GM12874 (cell line): Measurements from ENCODE around the gene HES4.

Experiments used
- TF ChIP-seq, protein P1 (sequence below): IDR thresholded peaks from 2 replicates; pipeline ENCODE4 v1.5.1; 2011; ENCODE audit warnings: low read depth, mild to moderate bottlenecking, control low read depth, low read length, moderate library complexity; ENCODE audit not compliant: insufficient read depth

The HES4 gene

DNA sequence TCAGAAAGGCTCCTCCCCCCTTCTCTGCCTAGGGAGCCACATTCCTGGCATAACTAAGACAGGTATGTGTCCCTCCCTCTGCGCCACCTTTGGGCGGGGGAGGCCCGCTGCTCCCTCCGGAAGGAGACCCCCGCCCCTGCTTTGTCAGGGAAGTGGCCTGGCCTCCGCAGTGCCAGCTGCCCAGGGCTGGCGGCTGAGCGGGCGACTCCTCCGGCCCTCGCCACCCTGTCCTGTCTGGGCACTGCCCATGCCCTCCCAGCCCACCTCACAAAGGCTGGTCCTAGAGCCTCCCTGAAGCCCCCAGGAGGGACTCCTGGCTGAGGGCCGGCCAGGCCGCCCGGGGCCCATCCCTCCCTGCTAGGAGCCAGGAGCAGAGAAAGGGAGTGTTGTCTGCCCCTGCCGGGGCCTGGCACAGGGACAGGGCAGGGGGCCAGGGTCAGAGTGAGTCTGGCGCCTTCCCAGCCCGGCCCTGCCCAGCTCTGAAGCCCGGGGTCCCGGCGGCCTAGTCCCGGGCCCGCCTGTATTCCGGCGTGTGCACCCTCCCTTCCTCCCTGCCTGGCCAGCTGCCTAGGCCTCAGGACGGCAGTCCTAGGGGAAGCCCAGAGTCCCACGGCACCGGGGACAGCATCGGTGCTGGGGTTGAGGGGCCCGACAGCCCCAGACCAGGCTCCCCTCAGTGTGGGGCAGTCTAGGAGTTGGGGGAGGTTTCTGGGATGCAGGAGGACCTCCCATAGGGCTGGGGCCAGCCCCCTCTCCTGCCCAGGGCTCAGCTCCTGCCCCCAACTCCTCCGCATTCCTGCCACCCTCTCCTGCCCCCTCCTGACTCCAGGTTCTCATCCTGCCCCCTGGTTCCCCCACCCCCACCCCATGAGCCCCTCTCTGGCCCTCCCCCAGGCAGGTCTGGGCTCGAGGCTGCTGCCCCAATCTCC lies 25.1 kb upstream of the HES4 start:
- TF ChIP-seq, protein P1, sequence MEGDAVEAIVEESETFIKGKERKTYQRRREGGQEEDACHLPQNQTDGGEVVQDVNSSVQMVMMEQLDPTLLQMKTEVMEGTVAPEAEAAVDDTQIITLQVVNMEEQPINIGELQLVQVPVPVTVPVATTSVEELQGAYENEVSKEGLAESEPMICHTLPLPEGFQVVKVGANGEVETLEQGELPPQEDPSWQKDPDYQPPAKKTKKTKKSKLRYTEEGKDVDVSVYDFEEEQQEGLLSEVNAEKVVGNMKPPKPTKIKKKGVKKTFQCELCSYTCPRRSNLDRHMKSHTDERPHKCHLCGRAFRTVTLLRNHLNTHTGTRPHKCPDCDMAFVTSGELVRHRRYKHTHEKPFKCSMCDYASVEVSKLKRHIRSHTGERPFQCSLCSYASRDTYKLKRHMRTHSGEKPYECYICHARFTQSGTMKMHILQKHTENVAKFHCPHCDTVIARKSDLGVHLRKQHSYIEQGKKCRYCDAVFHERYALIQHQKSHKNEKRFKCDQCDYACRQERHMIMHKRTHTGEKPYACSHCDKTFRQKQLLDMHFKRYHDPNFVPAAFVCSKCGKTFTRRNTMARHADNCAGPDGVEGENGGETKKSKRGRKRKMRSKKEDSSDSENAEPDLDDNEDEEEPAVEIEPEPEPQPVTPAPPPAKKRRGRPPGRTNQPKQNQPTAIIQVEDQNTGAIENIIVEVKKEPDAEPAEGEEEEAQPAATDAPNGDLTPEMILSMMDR, result no peak

DNA sequence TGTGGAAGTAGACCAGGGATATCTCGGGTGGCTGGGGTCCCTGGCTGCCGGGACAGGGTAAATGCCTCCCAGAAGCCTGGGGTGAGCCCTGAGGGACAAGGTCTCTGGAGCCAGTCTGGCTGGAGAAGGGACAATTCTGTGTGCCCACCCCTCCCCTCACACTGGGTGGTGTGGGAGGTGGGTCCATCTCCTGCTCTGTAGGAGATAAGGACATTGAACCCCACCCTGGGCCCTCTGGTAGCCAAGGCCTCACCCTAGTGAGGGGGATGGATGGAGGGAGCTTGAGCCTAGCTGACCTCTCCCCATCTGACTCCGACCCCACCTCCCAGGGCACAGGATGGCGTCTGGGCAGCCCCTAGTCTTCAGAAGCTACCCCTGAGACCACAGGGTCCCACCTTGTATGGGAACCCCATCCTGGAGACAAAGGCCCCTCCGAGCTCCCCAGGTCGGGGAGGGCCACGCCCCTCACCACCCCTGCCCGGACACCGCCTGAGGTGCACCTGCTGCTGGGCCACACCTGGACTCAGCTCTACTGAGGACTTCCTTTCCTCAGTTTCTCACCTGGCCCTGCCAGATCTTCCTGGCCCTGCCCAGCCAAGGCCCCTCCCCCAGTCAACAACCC lies 24.4 kb upstream of the HES4 start:
- TF ChIP-seq, protein P1, result no peak

DNA sequence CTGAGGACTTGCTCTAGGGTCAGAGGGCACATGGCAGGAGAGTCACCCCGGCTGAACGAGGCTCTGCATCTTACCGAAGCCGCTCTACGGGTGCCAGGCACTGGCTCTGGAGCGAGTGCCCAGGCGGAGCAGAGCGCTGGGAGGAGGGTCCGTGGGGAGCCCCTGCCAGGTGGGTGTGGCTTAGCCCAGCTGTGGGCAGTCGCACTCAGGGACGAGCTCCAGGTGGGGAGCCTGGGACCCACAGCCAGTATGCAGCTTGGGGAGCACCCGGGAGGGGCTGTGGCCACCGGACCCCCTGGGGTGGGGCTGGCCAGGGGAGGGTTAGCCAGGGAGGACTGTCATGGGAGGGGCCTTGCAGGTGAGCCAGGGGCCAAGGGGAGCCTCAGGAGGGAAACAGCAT lies 23.8 kb upstream of the HES4 start:
- TF ChIP-seq, protein P1, result no peak

DNA sequence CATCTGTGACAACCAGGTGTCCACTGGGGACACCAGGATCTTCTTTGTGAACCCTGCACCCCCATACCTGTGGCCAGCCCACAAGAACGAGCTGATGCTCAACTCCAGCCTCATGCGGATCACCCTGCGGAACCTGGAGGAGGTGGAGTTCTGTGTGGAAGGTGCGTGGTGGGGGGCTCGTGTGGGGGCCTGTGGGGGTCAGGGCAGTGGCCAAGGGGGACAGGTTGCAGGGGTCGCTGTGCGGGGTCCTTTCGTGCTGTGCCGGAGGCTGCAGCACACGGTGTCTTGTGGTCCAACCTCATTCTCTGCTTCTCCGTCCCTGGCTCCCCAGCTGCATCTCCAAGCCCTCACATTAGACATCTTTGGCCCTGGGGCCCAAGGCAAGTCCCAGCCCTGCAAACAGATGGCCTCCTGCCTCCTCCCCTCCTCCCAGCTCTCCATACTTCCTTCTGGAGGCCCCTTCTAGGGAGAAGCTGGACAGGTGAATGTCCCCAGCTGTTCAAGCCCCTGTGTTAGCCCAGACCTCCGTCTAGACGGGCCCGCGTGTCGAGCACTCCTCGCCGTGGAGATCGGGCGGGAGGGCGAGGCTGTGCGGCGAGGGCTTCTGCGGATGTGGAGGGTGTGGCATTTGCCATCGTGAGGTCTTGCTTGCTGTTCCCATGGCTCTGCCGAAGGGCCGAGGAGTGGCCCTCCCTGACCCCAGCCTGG lies 22.6 kb upstream of the HES4 start:
- TF ChIP-seq, protein P1, result no peak

DNA sequence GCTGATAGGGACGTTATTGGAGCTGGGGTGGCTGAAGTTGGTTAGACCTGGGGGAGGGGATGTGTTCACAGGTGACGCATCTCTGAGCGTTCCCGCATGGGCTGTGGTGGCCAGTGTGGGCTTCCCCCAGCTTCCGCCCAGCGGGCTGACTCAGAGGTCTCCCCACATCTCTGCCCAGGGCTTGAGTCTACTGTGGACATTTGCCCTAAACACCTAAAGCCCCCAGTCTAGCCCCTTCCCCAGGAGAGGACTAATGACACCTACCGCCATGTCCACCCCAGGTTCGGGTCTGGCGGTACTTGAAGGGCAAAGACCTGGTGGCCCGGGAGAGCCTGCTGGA lies 22.0 kb upstream of the HES4 start:
- TF ChIP-seq, protein P1, result no peak

DNA sequence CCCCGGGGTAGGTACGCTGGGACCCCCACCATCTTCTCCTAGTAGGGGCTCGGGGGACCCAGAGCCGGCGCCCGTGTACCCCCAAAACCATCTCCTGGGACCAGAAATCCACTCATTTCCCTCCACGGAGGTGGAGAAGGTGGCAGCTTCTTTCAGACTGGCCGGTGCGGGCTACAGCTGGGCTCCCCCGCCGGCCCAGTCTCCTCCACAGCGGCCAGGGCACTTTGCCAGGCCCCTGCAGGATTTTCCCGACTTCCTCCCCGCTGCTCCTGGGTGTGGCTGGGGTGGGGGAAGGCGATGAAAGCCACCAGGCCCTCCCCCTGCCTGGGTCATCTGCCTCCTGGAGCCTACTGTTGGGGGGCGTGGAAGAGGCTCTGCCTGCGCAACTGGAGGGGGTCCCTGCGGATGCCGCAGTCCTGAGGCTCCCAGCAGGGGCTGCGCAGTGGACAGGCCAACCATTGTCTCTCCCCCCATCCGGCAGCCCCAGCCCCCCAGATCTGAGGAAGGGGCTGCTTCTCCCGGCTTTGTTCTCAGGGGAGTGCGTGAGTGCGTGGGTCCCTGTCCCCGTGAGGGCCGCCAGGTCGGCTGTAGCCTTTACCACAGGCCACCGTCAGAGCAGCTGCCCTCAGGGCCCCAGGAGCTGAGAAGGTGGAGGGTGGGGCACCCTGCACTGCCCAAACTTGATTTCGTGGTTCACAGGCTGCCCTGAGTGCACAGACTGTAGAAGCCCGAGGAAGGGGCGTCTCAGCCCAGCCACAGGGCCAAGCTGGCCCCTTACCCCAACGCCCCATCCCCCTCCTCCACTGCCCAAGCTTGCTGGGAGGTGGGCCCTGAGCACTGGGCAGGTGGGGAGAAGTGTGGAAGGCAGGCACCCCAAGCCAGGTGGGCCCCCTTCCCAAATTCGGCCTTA lies 21.4 kb upstream of the HES4 start:
- TF ChIP-seq, protein P1, result no peak
